CD4-positive, alpha-beta T cell treated with Interferon alpha-2 for 1 hour (primary cell): ENCODE measurements around the gene DHRS3.

Experiments
- DNase-seq, 2 donors: peaks; one replicate each; pipeline ENCODE4 v3.0.0-alpha.2; 2020 to 2022

Gene DHRS3

DNA sequence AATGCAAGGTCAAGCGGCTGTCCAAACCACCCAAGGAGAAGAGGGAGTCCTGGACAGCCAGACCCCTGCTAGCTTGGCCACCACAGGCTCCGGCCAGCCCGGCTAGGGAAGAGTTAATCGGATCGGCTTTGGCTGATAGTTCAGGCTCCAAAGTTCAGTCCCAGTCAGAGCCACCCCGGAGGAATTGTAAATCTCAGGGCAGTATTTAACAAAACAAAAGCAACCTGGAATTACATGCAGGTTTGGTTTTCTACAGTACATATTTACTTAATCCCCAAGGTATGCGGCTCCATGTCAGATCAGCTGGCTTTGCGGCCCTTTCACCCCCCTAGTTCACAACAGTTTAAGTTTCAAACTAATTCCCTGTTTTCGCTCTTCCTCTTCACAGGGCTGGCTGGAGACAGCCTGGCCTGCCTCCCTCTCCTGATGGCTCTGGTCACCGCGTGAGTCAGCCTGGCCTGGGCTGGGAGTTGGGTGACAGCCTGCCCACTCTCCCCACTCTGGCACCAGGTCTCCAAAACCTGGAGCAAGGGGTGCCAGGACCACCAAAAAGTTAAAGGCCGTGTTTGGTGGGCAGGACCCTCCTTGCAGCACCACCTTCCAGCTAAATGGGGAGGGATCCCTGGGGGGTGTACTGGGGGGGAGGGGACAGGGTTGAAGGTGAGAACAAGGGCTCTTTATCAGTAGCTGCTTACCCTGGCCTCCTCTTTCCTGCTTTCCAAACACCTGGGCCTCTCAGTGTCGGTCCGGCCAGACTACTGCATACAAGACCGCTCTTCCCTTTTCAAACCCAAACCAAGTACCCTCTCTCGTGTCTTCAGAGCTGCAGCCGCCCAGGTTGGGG, 1.9 kb downstream of the DHRS3 start:
- peak in 1 of 2 donors; percentile 20 for DNase-seq

DNA sequence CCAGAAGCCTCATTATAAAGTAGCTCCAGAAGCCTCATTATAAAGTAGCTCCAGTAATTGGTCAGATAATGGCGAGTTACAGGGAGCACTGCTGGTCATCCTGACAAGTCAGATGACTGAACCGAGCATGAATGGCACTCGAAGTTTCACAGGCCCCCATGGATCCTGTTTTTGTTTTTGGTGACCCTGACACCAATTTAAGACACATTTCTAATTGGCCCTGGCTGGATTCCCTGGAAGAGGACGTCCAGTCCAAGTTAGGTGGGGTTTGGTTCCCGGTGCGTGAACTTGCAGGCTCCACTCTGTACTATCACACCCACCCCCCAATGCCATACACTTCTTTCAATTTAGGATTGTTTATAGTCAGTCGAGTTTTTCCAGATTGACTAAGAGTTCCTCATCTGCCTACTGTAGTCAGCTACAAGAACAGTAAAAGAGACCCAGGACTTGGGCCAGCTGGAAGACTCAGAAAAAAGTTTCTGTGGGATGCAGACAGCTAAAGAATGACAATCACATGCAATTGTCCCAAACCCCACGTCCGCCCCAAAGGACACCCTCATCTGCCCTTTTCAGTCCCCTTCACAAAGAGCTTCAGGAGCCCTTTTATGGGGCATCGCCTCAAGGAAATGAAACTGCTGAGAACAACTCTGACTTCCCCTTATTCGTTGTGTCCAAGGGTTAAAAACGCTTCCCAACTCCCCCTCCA, 2.7 kb downstream of the DHRS3 start:
- no peak for DNase-seq

DNA sequence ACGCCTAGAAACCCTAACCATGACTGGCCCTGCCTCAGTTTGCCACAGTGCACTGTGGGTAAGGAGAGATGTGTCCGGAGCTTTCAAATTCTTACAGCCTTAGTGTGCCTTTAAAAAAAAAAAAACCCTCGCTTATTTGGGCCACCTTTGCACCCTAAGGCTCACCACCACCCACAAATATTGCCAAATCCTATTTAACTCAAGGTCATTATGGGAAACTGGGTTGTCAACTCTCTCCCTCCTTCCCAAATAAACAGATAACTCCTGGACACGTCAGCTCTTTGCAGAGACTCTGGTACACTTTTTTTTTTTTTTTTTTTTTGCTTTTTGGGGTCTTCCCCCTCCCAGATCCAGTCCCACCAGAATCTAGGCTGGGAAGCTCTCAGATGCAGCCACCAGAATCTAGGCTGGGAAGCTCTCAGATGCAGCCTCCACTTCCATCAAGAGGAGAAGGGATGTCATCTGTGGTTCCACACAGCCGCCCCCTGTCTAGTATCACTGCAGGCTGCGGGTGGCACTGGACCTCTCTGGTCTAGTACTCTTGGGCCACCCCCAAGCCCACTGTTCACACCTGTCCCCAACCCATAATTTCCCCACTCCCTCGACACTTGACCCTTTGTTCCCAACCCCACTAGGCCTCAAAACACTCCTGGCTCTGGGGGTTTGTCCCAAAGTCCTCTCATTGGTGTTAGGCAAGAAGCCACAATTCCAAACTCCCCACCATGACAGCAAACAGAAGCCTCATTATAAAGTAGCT, 3.4 kb downstream of the DHRS3 start:
- no peak for DNase-seq

DNA sequence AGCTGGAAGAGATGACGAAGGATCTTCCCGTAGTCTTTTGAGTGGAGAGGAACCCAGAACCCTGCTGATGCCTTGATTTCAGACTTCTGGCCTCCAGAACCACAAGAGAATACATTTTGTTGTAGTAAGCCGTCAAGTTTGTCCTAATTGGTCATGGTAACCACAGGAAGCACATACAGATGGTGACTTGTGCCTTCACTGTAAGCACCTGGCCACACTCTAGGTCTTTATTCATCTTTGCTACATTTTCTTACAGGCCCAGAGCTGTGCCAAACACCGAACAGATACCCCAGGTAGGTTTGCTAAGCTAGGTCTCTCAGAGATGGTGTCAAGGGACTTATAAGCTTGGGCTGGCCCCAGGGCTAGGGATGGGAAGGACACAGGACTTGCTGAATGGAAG, 4.8 kb downstream of the DHRS3 start:
- DNase-seq = no peak

DNA sequence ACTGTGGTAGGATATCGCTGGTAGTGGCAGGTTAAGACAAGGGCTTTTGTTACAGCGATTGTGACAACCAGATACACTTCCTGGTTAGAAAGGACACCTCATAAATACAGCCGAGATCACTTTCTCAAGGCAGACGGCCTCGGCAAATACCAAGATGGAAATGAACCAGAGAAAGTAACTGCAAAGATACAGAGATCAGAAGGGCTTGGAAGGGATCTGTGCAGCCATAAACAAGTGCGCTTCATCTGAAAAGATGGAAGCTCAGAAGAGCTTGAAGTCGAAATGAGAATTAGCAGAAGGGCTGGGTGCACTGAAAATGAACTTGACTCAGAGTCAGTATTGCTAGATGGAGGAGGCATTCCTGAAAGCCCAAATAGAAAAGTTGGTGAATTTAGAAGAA, 7.1 kb downstream of the DHRS3 start:
- no peak for DNase-seq

DNA sequence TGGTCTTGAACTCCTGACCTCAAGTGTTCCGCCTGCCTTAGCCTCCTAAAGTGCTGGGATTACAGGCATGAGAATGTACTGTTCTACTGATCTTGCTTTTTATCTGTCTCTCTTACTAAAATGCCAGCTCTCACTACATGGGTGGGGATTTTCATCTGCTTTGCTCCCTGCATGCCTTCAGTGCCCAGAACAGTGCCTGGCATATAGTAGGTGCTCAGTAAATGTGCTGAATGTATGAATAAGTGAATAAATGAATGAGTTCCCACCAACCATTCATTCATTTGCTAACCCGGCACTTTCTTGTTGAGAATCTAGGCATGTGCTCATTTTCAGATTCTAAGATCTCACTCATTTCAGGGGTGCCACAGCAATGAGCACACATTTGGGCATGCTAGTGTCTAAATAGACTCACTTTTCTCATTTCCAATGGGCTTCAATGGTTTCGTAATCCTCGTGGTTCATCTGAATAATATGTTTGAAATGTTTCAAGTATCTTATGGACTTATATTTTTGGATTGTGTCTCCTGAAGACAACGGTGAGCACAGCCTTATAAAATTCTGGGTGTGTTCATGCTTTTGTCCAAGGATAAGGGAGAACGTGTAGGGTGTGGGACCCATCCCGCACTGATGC, 7.6 kb downstream of the DHRS3 start:
- DNase-seq = no peak

DNA sequence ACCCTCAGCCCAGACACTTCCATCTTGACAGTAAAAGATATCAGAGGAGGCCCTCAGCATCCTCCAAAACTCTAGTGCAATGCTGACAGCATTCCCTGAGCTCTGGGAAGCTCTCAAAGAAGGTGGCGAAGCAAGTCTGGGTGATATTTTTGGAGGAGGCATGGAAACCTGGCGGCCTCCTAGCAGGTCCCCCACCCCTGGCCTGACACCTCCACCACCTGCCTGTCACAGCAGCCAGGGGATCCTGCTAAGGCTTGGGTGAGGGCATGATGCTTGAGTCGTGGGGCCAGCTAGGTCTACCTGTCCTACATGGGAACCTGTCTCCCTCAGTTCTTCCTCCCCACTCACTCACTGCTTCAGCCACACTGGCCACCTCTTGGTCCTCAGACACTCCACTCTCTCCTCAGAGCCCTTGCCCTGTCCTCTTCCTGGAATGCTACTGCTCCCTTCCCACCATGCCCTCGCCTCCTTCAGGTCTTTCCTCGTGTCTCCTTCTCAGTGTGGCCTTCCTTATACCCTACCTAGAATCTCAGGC, 8.5 kb downstream of the DHRS3 start:
- no peak for DNase-seq

GRCh38 chr1:12608311-12608957, 9.6 kb downstream of the DHRS3 start:
- DNase-seq = no peak

DNA sequence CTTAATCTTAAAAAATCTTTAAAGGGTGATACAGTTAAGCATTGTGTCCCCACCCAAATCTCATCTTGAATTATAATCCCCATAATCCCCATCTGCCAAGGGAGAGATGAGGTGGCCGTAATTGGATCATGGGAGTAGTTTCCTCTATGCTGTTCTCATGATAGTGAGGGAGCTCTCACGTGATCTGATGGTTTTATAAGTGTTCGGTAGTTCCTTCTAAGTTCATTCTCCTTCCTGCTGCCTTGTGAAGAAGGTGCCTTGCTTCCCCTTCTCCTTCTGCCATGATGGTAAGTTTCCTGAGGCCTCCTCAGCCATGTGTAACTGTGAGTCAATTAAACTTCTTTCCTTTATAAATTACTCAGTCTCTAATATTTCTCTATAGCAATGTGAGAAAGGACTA, 10.7 kb downstream of the DHRS3 start:
- DNase-seq = no peak

GRCh38 chr1:12604986-12605385, 13.0 kb downstream of the DHRS3 start:
- no peak for DNase-seq

DNA sequence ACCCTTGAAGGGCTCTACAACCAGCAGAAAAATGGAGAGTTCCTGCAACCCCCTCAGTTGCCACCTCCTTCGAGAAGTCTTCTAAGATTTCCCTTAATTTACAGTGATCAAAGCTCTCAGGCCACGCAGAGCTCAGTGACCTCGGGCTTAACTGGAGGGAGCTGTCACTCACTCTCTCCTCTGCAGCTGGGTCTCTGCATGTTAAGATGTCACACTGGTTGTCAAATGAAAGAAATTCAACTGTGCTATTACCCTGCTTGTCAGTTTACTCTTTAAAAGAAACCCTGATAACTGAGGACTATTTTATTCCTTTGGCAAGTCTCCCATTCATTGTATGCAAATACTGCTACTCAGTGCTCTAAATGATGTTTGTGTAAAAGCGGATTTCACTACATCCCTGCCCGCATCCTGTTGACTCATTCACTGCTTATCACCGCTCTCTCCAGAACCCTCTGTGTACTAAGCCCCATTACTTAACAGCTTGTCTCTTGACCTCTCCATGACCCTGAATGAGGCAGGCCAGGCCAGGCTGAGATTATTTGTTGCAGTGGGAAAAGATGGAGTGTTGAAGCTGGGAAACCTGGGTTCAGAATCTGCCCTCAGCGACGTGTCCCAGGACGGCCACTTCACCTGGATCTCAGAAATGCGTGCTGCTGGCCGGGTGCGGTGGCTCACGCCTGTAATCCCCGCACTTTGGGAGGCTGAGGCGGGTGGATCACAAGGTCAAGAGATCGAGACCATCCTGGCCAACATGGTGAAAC, 13.7 kb downstream of the DHRS3 start:
- peak; percentile 71 to 72 for DNase-seq

GRCh38 chr1:12603224-12603623, 14.8 kb downstream of the DHRS3 start:
- no peak for DNase-seq

DNA sequence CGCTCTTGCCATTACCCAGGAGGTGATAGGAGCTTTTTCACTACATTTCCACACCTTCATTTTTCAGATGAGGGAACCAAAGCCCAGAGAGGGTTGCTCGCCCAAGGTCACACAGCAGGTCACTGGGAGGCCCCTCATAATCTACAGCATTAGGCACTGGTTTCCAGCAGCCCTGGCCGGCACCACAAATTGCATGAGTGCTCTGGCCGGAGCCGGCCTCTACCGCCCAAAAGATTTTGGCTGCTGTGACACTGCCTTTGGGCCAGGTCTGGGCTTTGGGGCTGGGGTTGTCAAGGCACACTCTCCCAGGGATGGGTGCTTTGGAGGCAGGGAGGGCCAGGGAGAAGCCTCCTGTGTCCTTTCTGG, 15.4 kb downstream of the DHRS3 start:
- DNase-seq = no peak

DNA sequence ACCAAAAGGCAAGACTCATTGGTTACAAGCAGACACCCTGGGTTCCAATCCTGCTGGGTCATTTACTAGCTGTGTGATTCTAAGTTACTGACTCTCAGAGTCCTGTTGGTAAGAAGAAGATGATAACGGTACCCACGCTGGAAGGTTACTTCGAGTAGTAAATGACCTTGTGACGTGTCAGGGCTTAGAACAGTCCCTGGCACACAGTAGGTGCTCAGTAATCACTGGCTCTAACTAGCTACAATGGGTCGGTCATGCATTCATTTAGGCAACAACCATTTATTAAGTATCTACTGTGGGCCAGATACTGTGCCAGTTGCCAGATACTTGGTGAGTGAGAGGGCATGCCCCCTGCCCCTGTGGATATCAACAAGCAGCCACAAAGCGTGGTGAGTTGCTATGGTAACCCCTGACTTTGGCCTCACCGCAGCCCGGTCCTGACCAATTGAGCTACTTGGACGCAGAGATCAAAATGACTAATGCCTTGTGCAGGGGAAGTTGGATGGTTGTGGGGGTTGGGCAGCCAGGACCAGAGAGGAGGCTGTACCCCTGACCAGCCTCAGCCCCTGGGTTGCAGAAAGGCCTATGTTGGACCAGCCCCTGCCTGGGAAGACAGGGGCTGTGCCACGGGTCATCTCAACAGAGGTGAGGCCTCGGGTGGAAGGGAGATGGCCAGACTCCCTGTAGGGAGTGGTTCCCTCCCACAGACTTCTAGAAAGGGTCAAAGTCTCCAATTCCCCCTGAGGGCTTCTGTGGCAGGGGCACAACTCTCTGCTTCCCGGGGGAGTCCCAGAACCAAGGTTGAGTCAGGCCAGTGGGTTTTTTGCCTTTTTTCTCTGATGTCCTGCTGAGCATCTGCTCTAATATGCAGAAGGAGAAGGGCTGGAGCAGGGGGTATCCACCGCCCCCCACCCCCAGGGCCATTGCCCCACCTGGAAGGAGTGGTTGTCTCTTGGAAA, 16.0 kb downstream of the DHRS3 start:
- DNase-seq = peak in 1 of 2 donors; percentile 56

- peak; percentile 56 to 73 for DNase-seq
Measured at GRCh38 chr1:12600880-12601633, 17.0 kb downstream of the DHRS3 start.

DNA sequence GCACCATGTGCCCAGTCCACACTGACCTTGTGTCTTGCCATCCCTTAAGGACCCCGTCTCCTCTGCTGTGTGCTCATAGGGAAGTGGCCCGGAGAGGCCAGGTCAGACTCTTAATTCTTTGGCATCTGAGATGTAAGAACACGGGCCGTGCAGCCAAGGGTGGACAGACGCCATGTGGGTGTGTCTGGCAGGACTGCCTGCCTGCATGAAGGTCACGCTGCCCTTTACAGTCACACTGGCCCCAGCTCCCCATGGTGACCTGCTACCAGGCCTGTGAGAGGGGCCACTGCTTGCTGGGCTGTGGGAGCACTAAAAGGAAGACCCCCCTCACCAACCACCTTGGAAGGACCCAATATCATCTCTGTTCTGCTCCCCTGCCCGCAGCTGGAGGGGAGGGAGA, 17.7 kb downstream of the DHRS3 start:
- no peak for DNase-seq

DNA sequence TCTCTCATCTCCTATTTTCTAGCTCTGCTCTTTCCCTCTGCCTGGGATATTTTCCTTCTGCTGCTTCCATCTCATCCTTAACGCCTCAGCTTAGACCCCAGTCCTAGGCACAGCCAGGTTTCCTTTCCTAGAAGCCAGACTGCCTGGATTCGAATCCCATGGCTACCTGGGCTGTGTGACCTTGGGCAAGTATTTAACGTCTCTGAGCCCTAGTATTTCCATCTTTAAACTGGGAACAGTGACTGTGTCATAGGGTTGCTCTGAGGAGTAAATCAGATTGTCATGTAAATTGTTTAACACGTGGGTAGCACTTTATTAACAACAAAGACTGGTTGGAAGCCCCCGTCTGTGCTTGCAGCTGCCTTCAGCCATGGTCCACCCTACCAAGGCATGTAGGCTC, 18.4 kb downstream of the DHRS3 start:
- no peak for DNase-seq

GRCh38 chr1:12598974-12599373, 19.0 kb downstream of the DHRS3 start:
- no peak for DNase-seq

DNA sequence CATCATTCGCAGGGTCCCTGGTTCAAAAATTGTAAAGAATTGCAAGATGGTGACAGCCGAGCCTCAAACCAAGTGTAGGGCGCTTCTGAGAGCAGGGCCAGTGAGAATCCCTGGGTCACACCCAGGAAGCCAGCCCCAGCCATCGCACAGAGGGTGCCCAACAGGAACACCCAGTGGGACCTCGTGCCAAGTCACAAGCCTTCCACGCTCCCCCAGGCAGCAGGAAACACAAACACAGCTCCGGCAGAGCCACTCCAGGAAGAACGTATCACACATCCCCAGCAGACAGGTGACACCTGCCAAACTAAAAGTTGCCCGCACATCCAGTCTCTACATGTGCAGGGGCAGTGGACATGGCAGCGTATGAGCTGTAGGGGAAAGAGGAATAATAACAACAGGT, 20.2 kb downstream of the DHRS3 start:
- no peak for DNase-seq
